Measurements from ENCODE around the gene FGGY.
A peak's percentile ranks its signal among the peaks of the same experiment; 100 is the strongest.

Gene FGGY

GRCh38 chr1:59359325-59359724, 62.4 kb downstream of the FGGY start:
- Histone ChIP-seq H3K27me3 (ENCODE audit: insufficient read depth, insufficient read length) (no peaks in the 10 kb centered on the region), H3K9me3 (ENCODE audit: insufficient read depth, low read length) (no peaks in the 10 kb centered on the region), H3K4me1 (ENCODE audit: insufficient read depth, insufficient read length) (peaks cover 3% of the 10 kb centered on the region), H3K4me3 (ENCODE audit: insufficient read length, low read depth) (no peak overlapping the region), H3K9ac (ENCODE audit: insufficient read length, low read depth) (no peak overlapping the region), H3K36me3 (ENCODE audit: insufficient read depth, insufficient read length, low read length) (no peaks in the 10 kb centered on the region)
- no peak for TF ChIP-seq YY1 (IDR thresholded peaks at IDR 0.05; ENCODE audit: insufficient read depth, insufficient read length)
- TF ChIP-seq ZNF274 (IDR thresholded peaks at IDR 0.05; ENCODE audit: low read depth, low read length), result no peak
- DNase-seq (ENCODE audit: low read depth, low spot score), result peak; percentile 28

GRCh38 chr1:59360170-59360569, 63.3 kb downstream of the FGGY start:
- no peaks in the 10 kb centered on the region for H3K9me3 ChIP-seq (ENCODE audit: insufficient read depth, low read length)
- no peak for DNase-seq (ENCODE audit: low read depth, low spot score)
- no peak overlapping the region for H3K9ac ChIP-seq (ENCODE audit: insufficient read length, low read depth)
- TF ChIP-seq YY1 (IDR thresholded peaks at IDR 0.05; ENCODE audit: insufficient read depth, insufficient read length) (no peak), SUZ12 (IDR thresholded peaks at IDR 0.05; ENCODE audit: extremely low read depth, insufficient read depth, insufficient read length) (no peak), ZNF274 (IDR thresholded peaks at IDR 0.05; ENCODE audit: low read depth, low read length) (no peak)
- no peak overlapping the region for H3K4me3 ChIP-seq (ENCODE audit: insufficient read length, low read depth)
- no peaks in the 10 kb centered on the region for H3K4me1 ChIP-seq (ENCODE audit: insufficient read depth, insufficient read length)
- H3K36me3 ChIP-seq (ENCODE audit: insufficient read depth, insufficient read length, low read length), result no peaks in the 10 kb centered on the region
- H3K27me3 ChIP-seq (ENCODE audit: insufficient read depth, insufficient read length), result no peaks in the 10 kb centered on the region

- H3K4me3 ChIP-seq (ENCODE audit: insufficient read length, low read depth), result no peak overlapping the region
- no peak for TF ChIP-seq YY1 (IDR thresholded peaks at IDR 0.05; ENCODE audit: insufficient read depth, insufficient read length)
- TF ChIP-seq SUZ12 (IDR thresholded peaks at IDR 0.05; ENCODE audit: extremely low read depth, insufficient read depth, insufficient read length), result no peak
- TF ChIP-seq ZNF274 (IDR thresholded peaks at IDR 0.05; ENCODE audit: low read depth, low read length), result no peak
- DNase-seq (ENCODE audit: low read depth, low spot score), result no peak
- no peaks in the 10 kb centered on the region for H3K4me1 ChIP-seq (ENCODE audit: insufficient read depth, insufficient read length)
- H3K36me3 ChIP-seq (ENCODE audit: insufficient read depth, insufficient read length, low read length), result no peaks in the 10 kb centered on the region
- no peaks in the 10 kb centered on the region for H3K27me3 ChIP-seq (ENCODE audit: insufficient read depth, insufficient read length)
- H3K9me3 ChIP-seq (ENCODE audit: insufficient read depth, low read length), result no peaks in the 10 kb centered on the region
- H3K9ac ChIP-seq (ENCODE audit: insufficient read length, low read depth), result no peak overlapping the region
Measured at GRCh38 chr1:59360729-59361128, 63.8 kb downstream of the FGGY start.

- no peaks in the 10 kb centered on the region for H3K27me3 ChIP-seq (ENCODE audit: insufficient read depth, insufficient read length)
- no peaks in the 10 kb centered on the region for H3K4me1 ChIP-seq (ENCODE audit: insufficient read depth, insufficient read length)
- no peaks in the 10 kb centered on the region for H3K36me3 ChIP-seq (ENCODE audit: insufficient read depth, insufficient read length, low read length)
- TF ChIP-seq SUZ12 (IDR thresholded peaks at IDR 0.05; ENCODE audit: extremely low read depth, insufficient read depth, insufficient read length) (no peak), ZNF274 (IDR thresholded peaks at IDR 0.05; ENCODE audit: low read depth, low read length) (no peak)
- no peak for DNase-seq (ENCODE audit: low read depth, low spot score)
- H3K9me3 ChIP-seq (ENCODE audit: insufficient read depth, low read length), result no peaks in the 10 kb centered on the region
- no peak overlapping the region for H3K4me3 ChIP-seq (ENCODE audit: insufficient read length, low read depth)
- H3K9ac ChIP-seq (ENCODE audit: insufficient read length, low read depth), result no peak overlapping the region
Measured at GRCh38 chr1:59361766-59362165, 64.9 kb downstream of the FGGY start.

- TF ChIP-seq YY1 (IDR thresholded peaks at IDR 0.05; ENCODE audit: insufficient read depth, insufficient read length) (no peak), ZNF274 (IDR thresholded peaks at IDR 0.05; ENCODE audit: low read depth, low read length) (no peak), SUZ12 (IDR thresholded peaks at IDR 0.05; ENCODE audit: extremely low read depth, insufficient read depth, insufficient read length) (no peak)
- no peak overlapping the region for H3K9ac ChIP-seq (ENCODE audit: insufficient read length, low read depth)
- no peak for DNase-seq (ENCODE audit: low read depth, low spot score)
- no peaks in the 10 kb centered on the region for H3K4me1 ChIP-seq (ENCODE audit: insufficient read depth, insufficient read length)
- no peaks in the 10 kb centered on the region for H3K36me3 ChIP-seq (ENCODE audit: insufficient read depth, insufficient read length, low read length)
- peaks cover 8% of the 10 kb centered on the region; the same call in 1 of the 2 replicates for H3K9me3 ChIP-seq (ENCODE audit: insufficient read depth, low read length)
- no peak overlapping the region for H3K4me3 ChIP-seq (ENCODE audit: insufficient read length, low read depth)
- no peaks in the 10 kb centered on the region for H3K27me3 ChIP-seq (ENCODE audit: insufficient read depth, insufficient read length)
Measured at GRCh38 chr1:59364037-59364436, 67.1 kb downstream of the FGGY start.

GRCh38 chr1:59366346-59366745, 69.5 kb downstream of the FGGY start:
- DNase-seq (ENCODE audit: low read depth, low spot score), result no peak
- Histone ChIP-seq H3K4me1 (ENCODE audit: insufficient read depth, insufficient read length) (no peaks in the 10 kb centered on the region), H3K27me3 (ENCODE audit: insufficient read depth, insufficient read length) (no peaks in the 10 kb centered on the region), H3K36me3 (ENCODE audit: insufficient read depth, insufficient read length, low read length) (no peaks in the 10 kb centered on the region), H3K4me3 (ENCODE audit: insufficient read length, low read depth) (no peak overlapping the region), H3K9ac (ENCODE audit: insufficient read length, low read depth) (no peak overlapping the region), H3K9me3 (ENCODE audit: insufficient read depth, low read length) (peaks cover 8% of the 10 kb centered on the region; the same call in 1 of the 2 replicates)
- TF ChIP-seq YY1 (IDR thresholded peaks at IDR 0.05; ENCODE audit: insufficient read depth, insufficient read length) (no peak), SUZ12 (IDR thresholded peaks at IDR 0.05; ENCODE audit: extremely low read depth, insufficient read depth, insufficient read length) (no peak), ZNF274 (IDR thresholded peaks at IDR 0.05; ENCODE audit: low read depth, low read length) (no peak)

- TF ChIP-seq ZNF274 (IDR thresholded peaks at IDR 0.05; ENCODE audit: low read depth, low read length) (no peak), YY1 (IDR thresholded peaks at IDR 0.05; ENCODE audit: insufficient read depth, insufficient read length) (no peak), SUZ12 (IDR thresholded peaks at IDR 0.05; ENCODE audit: extremely low read depth, insufficient read depth, insufficient read length) (no peak)
- Histone ChIP-seq H3K9ac (ENCODE audit: insufficient read length, low read depth) (no peak overlapping the region), H3K36me3 (ENCODE audit: insufficient read depth, insufficient read length, low read length) (no peaks in the 10 kb centered on the region), H3K27me3 (ENCODE audit: insufficient read depth, insufficient read length) (no peaks in the 10 kb centered on the region), H3K4me3 (ENCODE audit: insufficient read length, low read depth) (no peak overlapping the region), H3K4me1 (ENCODE audit: insufficient read depth, insufficient read length) (no peaks in the 10 kb centered on the region), H3K9me3 (ENCODE audit: insufficient read depth, low read length) (peaks cover 8% of the 10 kb centered on the region; the same call in 1 of the 2 replicates)
- no peak for DNase-seq (ENCODE audit: low read depth, low spot score)
Measured at GRCh38 chr1:59367301-59368007, 70.6 kb downstream of the FGGY start.

Data from NT2/D1 (cell line).